OCI-LY3 (cell line): ENCODE data around the gene PRAC2.

ENCODE experiments used
- H2AFZ ChIP-seq: fragments of 200-600, 300-600 bp; shearing (Covaris generic); 2 replicates; pipeline ENCODE4 v1.6.0; 2014; ENCODE audit warnings: antibody characterized with exemption, low read depth, low read length
- H3K27ac ChIP-seq: fragments of 200-600, 300-600 bp; sonication (generic); 2 replicates; pipeline ENCODE4 v1.5.1; 2014; ENCODE audit warnings: mild to moderate bottlenecking, low read length, moderate library complexity, mixed read lengths
- H3K27me3 ChIP-seq: fragments of 200-600, 300-600 bp; sonication (generic); 2 replicates; pipeline ENCODE4 v1.6.1; 2014; ENCODE audit warnings: low read depth, low read length, mixed read lengths
- H3K36me3 ChIP-seq: fragments of 200-600, 300-600 bp; sonication (generic); replicated peaks from 2 replicates; pipeline ENCODE3; 2014; ENCODE audit warnings: low read depth, low read length, mixed read lengths
- H3K4me1 ChIP-seq: fragments of 300-600, 200-600 bp; sonication (generic); 2 replicates; pipeline ENCODE4 v1.6.1; 2014; ENCODE audit warnings: low read length, mixed read lengths
- H3K4me2 ChIP-seq: fragments of 200-600, 300-600 bp; sonication (generic); 2 replicates; pipeline ENCODE4 v1.6.1; 2014; ENCODE audit warnings: low read length, mixed read lengths
- H3K4me3 ChIP-seq: fragments of 300-600, 200-600 bp; sonication (generic); 2 replicates; pipeline ENCODE4 v1.5.1; 2014; ENCODE audit warnings: antibody characterized with exemption, mild to moderate bottlenecking, low read length, moderate library complexity
- H3K79me2 ChIP-seq: fragments of 300-600, 200-600 bp; shearing (Covaris generic); 2 replicates; pipeline ENCODE4 v1.6.1; 2014; ENCODE audit warnings: mild to moderate bottlenecking, low read length, mixed read lengths
- H3K9ac ChIP-seq: fragments of 300-600, 200-600 bp; shearing (Covaris generic); 2 replicates; pipeline ENCODE4 v1.6.0; 2014; ENCODE audit warnings: mild to moderate bottlenecking, low read length, moderate library complexity
- H3K9me3 ChIP-seq: fragments of 200-600, 300-600 bp; shearing (Covaris generic); 2 replicates; pipeline ENCODE4 v1.6.1; 2014; ENCODE audit warnings: low read length, mixed read lengths; ENCODE audit not compliant: insufficient read depth
- H4K20me1 ChIP-seq: fragments of 200-600, 300-600 bp; sonication (generic); 2 replicates; pipeline ENCODE4 v1.6.1; 2016; ENCODE audit warnings: low read length, mixed read lengths; ENCODE audit not compliant: insufficient read depth
- EZH2phosphoT487 ChIP-seq: fragments of 200-600 bp; shearing (Covaris generic); IDR thresholded peaks from 2 replicates; pipeline ENCODE4 v1.6.1; 2018; ENCODE audit warnings: antibody characterized with exemption, mixed run types, low read depth
- TF ChIP-seq, protein P1 (sequence below): fragments of 200-600, 300-600 bp; sonication (generic); IDR thresholded peaks from 2 replicates; pipeline ENCODE4 v1.5.1; 2014; ENCODE audit warnings: antibody characterized with exemption, low read length, low read depth

PRAC2 gene

DNA sequence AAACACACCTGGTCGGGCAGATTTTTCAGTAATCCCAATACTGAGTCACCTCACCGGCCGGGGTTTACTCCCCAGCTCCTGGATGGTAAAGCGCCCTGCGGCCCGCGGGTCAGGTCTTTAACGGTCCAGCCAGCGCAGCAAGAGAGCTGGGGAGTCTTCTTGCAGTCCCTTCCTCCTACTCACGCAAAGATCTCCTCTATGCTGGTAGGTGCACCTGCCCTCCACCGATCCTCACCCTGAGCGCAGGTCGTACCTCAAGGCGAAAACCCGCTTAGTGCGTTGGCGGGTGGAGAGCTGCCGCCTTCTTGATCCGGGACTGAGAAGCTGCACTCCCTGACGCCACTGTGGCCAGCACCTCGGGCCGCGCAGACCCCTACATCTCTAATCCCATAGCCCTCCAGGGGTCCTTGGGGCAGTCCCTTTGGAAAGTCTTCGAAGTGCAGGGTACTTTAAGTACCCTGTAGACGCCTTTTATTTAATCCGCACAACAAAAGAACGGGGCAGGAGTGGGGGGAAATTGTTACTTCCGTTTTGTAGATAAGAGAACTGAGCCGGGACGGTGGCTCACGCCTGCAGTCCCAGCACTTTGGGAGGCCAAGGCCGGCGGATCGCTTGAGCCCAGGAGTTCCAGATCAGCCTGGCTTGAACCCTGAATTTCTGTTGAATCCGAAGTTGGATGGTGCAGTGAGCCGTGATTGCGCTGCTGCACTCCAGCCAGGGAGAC lies 16.0 kb downstream of the PRAC2 start:
- H3K27ac ChIP-seq: no peak overlapping the region
- peaks cover 55% of the 10 kb centered on the region for H3K27me3 ChIP-seq
- no peak overlapping the region for H3K4me3 ChIP-seq
- no peak for TF ChIP-seq EZH2phosphoT487
- TF ChIP-seq, protein P1, sequence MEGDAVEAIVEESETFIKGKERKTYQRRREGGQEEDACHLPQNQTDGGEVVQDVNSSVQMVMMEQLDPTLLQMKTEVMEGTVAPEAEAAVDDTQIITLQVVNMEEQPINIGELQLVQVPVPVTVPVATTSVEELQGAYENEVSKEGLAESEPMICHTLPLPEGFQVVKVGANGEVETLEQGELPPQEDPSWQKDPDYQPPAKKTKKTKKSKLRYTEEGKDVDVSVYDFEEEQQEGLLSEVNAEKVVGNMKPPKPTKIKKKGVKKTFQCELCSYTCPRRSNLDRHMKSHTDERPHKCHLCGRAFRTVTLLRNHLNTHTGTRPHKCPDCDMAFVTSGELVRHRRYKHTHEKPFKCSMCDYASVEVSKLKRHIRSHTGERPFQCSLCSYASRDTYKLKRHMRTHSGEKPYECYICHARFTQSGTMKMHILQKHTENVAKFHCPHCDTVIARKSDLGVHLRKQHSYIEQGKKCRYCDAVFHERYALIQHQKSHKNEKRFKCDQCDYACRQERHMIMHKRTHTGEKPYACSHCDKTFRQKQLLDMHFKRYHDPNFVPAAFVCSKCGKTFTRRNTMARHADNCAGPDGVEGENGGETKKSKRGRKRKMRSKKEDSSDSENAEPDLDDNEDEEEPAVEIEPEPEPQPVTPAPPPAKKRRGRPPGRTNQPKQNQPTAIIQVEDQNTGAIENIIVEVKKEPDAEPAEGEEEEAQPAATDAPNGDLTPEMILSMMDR: no peak
- no peaks in the 10 kb centered on the region for H3K9me3 ChIP-seq
- no peak overlapping the region for H3K9ac ChIP-seq
- H4K20me1 ChIP-seq: no peaks in the 10 kb centered on the region
- no peak overlapping the region for H2AFZ ChIP-seq
- no peaks in the 10 kb centered on the region for H3K79me2 ChIP-seq
- no peaks in the 10 kb centered on the region for H3K36me3 ChIP-seq
- H3K4me1 ChIP-seq: no peaks in the 10 kb centered on the region
- no peak overlapping the region for H3K4me2 ChIP-seq

DNA sequence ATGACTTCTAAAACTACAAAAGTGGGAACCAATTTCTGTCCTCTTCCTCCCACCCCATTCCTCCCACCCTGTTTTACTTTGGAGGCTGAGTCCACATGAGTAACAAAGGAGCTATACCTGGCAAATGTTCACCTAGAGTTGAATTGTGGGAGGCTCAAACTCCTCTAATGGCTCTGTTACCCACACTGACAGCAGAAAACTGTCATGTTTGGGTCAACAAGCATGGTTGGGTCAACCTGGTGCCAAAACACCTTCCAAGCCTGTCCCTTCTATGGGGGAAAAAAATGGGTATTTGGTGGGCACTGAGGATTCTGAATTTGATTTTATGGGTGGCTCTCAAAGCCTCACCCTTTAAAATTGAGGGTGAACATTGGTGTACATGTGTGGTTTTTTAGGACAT lies 17.6 kb downstream of the PRAC2 start:
- H3K79me2 ChIP-seq: no peaks in the 10 kb centered on the region
- no peak overlapping the region for H3K9ac ChIP-seq
- TF ChIP-seq, protein P1: no peak
- no peak for TF ChIP-seq EZH2phosphoT487
- H3K4me1 ChIP-seq: peaks cover 6% of the 10 kb centered on the region
- no peaks in the 10 kb centered on the region for H4K20me1 ChIP-seq
- H3K4me2 ChIP-seq: no peak overlapping the region
- no peak overlapping the region for H3K4me3 ChIP-seq
- H3K36me3 ChIP-seq: no peaks in the 10 kb centered on the region
- no peak overlapping the region for H3K27ac ChIP-seq
- no peak overlapping the region for H2AFZ ChIP-seq
- H3K9me3 ChIP-seq: no peaks in the 10 kb centered on the region
- H3K27me3 ChIP-seq: peaks cover 59% of the 10 kb centered on the region

DNA sequence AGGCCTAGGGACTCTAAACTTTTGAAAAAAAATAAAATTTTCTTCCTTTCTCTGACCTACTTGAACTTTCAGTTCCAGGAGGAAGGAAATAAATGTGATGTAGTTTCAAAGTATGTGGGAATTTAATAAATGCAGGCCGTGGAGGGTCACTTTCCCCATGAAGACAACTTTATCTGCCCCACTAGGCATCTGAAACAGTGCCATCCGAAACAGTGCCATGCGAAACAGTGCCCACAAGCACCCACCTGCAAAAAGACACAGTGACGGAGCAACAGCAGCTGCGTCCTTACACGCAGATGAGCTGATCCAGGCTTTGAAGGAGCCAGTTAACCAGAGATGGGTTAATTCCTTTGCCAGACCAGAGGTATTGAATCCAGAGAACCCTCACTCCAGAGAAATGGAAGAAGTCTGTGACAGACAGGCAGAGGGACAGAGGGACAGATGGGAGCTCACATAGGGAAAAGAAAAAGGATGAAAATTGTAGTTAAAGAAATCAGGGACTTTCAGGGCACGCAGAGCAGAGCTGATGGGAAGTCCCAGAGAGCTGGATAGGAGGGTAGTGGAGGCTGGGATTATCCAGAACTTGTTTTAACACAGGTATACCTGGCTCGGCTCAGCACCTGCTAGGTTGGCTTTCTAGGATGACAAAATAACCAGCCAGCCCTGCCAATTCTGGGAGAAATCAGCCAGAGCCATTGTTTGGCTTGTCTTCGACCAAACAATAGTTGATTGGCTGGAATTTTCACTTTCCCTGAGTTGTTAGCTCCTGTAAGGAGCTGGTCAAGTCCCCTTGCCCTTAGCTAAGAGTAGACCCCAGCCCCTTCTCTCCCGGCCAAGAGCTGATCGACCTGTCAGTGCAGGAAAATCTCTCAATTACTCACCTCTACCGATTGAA lies 22.6 kb downstream of the PRAC2 start:
- Histone ChIP-seq H2AFZ (no peak overlapping the region), H3K27me3 (peaks cover 45% of the 10 kb centered on the region), H4K20me1 (no peaks in the 10 kb centered on the region), H3K4me3 (no peak overlapping the region), H3K27ac (no peak overlapping the region), H3K9ac (no peak overlapping the region), H3K36me3 (no peaks in the 10 kb centered on the region), H3K9me3 (no peaks in the 10 kb centered on the region), H3K4me1 (peaks cover 13% of the 10 kb centered on the region), H3K79me2 (no peaks in the 10 kb centered on the region), H3K4me2 (peak overlapping the region; percentile 41)
- TF ChIP-seq, protein P1: no peak
- TF ChIP-seq EZH2phosphoT487: no peak

DNA sequence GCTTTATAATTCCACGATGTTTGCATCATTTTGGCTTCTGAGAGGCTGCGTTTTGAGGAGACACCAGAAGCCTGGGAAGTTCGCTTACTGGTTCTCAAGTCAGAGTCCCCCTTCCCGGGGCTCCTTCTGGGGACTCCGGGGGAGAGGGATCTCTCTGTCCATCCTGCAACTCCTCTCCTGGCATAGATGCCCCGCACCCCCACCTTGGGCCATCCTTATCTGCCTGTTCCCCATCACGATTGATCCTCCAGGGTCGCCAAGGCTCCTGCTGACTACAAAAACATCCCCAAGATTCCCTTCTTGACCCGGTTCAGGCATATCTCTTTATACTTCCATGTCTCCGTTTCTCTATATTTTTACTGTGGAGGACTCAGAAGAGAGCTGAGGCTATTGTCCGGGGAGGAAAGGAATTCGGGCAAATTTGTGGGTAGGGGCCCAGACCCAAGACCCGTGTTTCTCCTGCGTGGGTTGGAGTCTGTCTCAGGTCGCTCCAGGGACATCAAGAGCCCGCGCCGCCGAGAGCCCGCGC lies 24.0 kb downstream of the PRAC2 start:
- Histone ChIP-seq H3K79me2 (no peaks in the 10 kb centered on the region), H3K36me3 (no peaks in the 10 kb centered on the region), H3K27ac (no peak overlapping the region), H3K4me3 (no peak overlapping the region), H3K4me1 (peaks cover 13% of the 10 kb centered on the region), H4K20me1 (no peaks in the 10 kb centered on the region), H3K27me3 (peaks cover 45% of the 10 kb centered on the region), H2AFZ (no peak overlapping the region), H3K4me2 (no peak overlapping the region), H3K9me3 (no peaks in the 10 kb centered on the region), H3K9ac (no peak overlapping the region)
- TF ChIP-seq, protein P1: no peak
- no peak for TF ChIP-seq EZH2phosphoT487
